Astrocyte of the cerebellum (primary cell): ENCODE data around the gene CTNNA2.

Source experiments
- DNase-seq: peaks from one replicate; pipeline ENCODE4 v3.0.0-alpha.2; 2011; ENCODE audit warnings: low read depth
- H3K4me3 ChIP-seq: 2 replicates; pipeline ENCODE4 v1.5.1; 2011; ENCODE audit warnings: mild to moderate bottlenecking, low read depth, low read length, moderate library complexity
- CTCF ChIP-seq: IDR thresholded peaks from 2 replicates; pipeline ENCODE4 v1.5.1; 2012; ENCODE audit warnings: low read length, low read depth, moderate library complexity, mild to moderate bottlenecking; ENCODE audit errors: missing control alignments
- in situ Hi-C: cut with HindIII; loops from 2 replicates; pipeline ENCODE4 v1.10.0; 2017; ENCODE audit warnings: low sequenced_read_pairs

The CTNNA2 gene

GRCh38 chr2:80591233-80591632 is 1078.4 kb downstream of the CTNNA2 start:
- no peak for TF ChIP-seq CTCF
- in situ Hi-C loops: no loop called here
- no peak overlapping the region for H3K4me3 ChIP-seq

GRCh38 chr2:80592106-80592505 is 1079.3 kb downstream of the CTNNA2 start:
- in situ Hi-C loops: no loop called here
- no peak overlapping the region for H3K4me3 ChIP-seq
- no peak for DNase-seq
- TF ChIP-seq CTCF: no peak

More at GRCh38 chr2:80591233-80591632, 1078.4 kb downstream of the CTNNA2 start:
- DNase-seq: no peak

- in situ Hi-C loops: loop anchor here (5.0 kb wide), 1 partner anchor 33 kb away; no protein-coding TSS in a partner anchor
- H3K4me3 ChIP-seq: no peak overlapping the region
- no peak for TF ChIP-seq CTCF
- DNase-seq: no peak
Measured at GRCh38 chr2:80610108-80610507, 1097.3 kb downstream of the CTNNA2 start.

GRCh38 chr2:80621656-80622055 is 1108.8 kb downstream of the CTNNA2 start:
- H3K4me3 ChIP-seq: no peak overlapping the region
- in situ Hi-C loops: no loop called here
- peak; percentile 85 for DNase-seq
- TF ChIP-seq CTCF: no peak

- H3K4me3 ChIP-seq: no peak overlapping the region
- TF ChIP-seq CTCF: no peak
- in situ Hi-C loops: no loop called here
- DNase-seq: no peak
Measured at GRCh38 chr2:80624062-80624461, 1111.2 kb downstream of the CTNNA2 start.

- DNase-seq: no peak
- TF ChIP-seq CTCF: no peak
- in situ Hi-C loops: no loop called here
- no peak overlapping the region for H3K4me3 ChIP-seq
Measured at GRCh38 chr2:80634590-80634989, 1121.7 kb downstream of the CTNNA2 start.

GRCh38 chr2:80638783-80639182 is 1125.9 kb downstream of the CTNNA2 start:
- no peak for DNase-seq
- in situ Hi-C loops: no loop called here
- no peak for TF ChIP-seq CTCF
- no peak overlapping the region for H3K4me3 ChIP-seq
